C1 segment of cervical spinal cord (tissue), 14 donors: ENCODE measurements around the gene GFPT2.

Experiments
- DNase-seq, 14 donors: peaks; one replicate each; lab custom pipeline; 2025; lab: John Stamatoyannopoulos, UW

Gene GFPT2

DNA sequence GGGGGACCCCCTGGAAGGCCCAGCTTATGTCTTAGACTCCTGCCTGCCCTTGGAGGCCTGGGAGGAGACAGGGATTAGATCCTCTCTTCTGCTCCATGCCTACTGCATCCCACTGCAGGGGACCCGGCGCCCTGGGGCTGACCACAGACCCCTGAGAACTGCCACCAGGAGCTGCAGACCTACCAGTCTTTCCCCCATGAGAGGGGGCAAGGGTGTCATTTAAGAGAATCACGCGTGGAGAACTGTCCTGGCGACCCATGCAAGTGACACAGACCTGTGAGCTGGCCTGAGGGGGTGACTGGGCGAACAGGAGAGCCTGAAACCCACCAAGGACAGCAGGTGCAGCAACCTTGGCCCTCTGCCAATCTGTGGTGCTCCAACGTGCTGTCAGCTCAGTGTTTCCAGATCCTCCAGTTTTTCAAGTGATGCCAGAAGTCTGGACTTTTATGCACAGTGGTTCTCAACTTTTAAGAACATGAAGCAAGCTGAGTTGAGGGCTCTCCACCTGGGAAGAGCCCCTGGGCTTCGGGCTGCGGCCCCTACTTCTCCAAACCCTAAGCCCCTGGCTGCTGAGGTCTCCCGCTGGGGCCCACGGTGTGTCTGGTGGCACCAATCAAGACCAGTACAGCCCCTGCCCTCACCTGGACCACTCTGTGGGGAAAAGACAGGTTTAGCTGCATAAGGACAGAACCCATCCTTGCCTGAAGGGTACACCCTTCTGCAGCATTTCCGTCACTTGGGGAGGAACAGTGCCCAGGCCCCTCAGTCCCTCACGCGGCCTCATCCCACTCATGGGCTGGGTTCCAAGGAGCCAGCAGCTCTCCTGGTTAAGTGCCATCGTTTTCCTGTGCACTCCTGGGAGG, 18.2 kb downstream of the GFPT2 start:
- no peak for DNase-seq

DNA sequence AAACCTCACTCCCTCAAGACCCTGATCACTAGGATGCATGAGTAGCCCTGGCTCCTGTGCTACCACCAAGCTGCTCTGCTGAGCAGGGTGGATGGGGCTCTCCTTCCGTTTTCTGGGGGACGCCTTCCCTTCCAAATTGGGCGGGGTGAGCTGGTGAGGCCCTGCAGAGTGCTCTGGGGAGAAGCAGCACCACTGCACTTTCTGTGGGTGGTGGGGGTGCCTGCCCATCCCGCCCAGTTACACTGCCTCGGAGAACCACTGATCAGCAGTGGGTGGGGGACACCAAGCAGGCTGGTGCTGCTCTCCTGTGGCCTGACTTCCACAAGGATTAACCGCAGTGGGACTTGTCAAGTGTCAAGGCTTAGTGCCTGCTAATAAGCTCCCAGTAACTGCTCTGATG, 19.0 kb downstream of the GFPT2 start:
- no peak for DNase-seq

- DNase-seq: no peak
Observed at GRCh38 chr5:180333661-180334060, 19.5 kb downstream of the GFPT2 start.

DNA sequence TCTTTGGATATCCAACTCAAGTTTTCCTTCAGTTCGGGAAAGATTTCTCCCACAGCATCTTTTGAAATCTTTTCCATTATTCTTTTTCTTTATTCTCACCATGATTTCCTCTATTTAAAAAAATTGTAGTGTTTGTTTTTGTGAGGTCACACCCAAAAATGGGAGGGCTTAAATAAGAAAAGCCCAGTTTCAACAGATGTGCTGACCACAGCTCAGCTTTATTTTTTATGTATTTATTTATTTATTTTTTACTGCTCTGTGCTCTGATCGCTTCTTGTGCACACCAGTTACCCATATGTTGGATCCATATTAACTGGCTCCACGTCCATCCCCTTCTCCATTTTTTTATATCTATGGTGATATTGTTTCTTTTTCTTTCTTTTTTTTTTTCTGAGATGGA, 20.3 kb downstream of the GFPT2 start:
- DNase-seq: no peak

- no peak for DNase-seq
Observed at GRCh38 chr5:180332051-180332517, 21.1 kb downstream of the GFPT2 start.

GRCh38 chr5:180331647-180331950, 21.5 kb downstream of the GFPT2 start:
- DNase-seq: no peak

DNA sequence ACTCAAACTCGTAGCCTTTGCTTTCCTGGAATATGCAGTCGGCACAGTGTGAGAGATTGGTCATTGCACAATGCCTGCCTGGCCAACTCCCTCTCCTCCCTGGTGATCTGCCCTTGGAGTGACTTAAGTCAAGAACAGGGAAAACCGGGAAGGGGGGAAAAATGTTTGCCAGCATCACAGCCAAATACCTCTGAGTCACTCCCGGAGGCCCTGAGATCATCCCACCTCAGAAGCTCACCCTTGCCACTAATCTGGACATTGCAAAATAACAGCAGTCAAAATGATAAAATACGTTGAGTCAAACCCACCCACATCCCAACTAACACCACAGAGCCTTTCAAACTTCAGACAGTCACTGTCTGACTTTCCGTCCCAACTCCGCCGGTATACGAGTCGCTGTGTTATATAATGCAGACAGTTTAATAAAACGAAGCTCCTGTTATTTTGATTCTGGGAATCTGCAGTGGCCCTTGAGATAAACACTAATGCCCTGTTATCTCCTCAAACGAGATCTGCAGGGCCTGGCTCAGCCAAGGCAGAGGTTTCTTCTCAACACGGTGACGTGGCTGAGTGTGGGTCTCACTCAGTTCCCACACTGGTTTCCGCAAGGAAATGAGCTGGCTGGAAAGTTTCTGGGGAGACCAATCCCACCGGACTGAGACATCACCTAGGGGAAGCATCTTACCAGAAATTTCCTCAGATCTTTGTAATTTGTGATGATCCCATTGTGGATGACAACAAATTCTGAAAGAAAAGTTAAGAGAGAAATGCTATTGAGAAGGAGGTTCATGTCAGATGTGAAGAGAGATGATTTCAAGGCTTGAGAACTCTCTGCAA, 22.1 kb downstream of the GFPT2 start:
- peak in 1 of 14 donors; percentile 46 for DNase-seq

GRCh38 chr5:180330270-180330648, 22.9 kb downstream of the GFPT2 start:
- no peak for DNase-seq

- no peak for DNase-seq
Observed at GRCh38 chr5:180329606-180330269, 23.4 kb downstream of the GFPT2 start.

- no peak for DNase-seq
Observed at GRCh38 chr5:180329138-180329435, 24.0 kb downstream of the GFPT2 start.

- DNase-seq: peak in 8 of 14 donors; percentile 14 to 52 (median 23)
Observed at GRCh38 chr5:180328296-180329137, 24.6 kb downstream of the GFPT2 start.

DNA sequence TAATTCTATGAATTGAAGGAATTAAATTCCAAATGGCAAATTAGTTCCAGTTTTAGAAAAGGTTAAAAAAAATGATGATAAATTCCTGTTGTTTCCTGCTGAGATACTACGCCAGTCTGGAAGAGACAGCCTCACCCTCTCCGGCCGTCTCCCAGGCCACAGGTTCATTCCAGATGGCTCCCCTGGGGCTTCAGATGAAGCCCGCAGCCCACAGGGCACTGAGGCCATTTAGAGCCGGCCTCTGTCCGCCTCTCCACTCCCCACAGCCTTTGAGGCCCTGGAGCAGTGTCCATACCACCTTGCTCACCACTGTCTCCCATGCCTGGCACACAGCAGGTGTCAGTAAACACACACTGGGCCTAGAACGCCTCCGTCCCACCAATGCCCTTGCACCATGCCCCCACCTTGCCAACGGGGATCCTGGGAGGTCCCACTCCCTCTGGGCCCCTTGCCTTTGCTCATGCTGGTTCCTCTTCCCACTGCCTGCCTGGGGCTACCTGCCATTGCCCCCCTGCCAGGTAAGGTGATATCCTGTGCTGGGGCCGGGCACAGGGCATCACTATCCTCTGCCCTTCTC, 26.1 kb downstream of the GFPT2 start:
- DNase-seq: no peak

GRCh38 chr5:180324601-180324950, 28.6 kb downstream of the GFPT2 start:
- DNase-seq: no peak

- peak in 1 of 14 donors; percentile 34 for DNase-seq
Observed at GRCh38 chr5:180323941-180324600, 29.1 kb downstream of the GFPT2 start.

DNA sequence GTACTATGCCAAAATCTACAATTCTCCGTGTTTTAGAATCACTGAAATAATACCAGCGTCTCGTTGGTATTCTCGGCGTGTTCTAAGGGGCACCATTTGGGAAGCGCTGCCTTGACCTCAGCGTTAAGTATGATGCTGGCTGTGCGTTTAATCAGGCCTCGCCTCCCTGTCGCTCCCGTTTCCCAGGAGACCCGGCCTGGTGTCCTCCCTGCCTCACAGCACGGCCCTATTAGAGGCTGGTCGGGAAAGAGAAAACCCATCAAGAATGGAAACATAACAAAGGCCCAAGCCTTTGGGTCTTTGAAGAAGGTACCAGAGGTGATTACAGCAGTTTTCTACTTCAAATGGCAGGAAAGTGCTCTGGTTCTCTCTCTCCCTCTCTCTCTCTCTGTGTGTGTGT, 30.0 kb downstream of the GFPT2 start:
- DNase-seq: no peak

DNA sequence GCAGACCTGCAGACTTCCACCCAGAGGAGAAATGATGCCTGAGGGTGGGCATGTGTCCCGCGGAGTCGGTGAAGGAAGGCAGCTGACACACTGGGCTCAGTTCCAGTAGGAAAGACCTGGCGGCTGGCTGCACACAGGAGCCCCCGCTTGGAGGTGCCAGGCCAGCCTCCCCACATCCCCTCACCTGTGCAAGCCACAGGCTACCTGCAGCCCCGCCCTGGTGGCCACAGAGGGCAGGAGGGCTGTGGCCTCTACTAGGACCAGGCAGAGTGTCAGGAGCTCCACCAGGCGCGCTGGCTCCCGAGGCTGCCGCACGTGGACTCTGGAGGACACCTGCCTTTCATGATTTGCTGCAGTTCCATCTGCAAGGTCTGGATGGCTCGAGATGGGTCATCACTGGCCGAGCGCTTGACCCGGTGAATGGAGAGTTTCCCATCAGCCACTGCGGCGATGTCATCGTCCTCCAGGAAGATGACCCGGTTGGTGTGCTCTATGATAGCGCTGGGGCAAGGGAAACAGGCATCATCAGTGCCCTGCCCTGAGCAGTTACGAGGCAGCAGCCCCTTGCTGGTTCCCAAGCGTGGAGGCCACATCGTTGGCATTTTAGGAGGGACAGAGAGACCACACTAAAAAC, 34.6 kb downstream of the GFPT2 start:
- no peak for DNase-seq

DNA sequence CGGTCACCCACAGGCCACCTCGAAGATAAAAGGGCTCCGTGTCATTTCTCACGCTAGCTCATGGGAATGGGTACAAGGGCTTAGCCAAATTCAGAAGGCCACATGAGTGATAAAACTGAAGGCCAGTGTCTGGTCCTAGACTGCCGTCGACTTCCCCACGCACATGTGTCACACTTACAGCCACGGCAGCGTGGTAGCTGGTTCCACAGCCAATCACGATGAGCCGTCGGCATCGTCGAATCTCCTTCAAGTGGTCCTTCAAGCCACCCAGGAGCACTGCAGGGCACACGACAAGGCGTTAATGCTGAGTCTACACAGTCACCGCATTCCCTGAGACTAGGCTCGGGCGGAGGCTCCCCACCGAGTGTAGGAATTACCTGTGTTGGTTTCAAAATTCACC, 36.5 kb downstream of the GFPT2 start:
- no peak for DNase-seq

DNA sequence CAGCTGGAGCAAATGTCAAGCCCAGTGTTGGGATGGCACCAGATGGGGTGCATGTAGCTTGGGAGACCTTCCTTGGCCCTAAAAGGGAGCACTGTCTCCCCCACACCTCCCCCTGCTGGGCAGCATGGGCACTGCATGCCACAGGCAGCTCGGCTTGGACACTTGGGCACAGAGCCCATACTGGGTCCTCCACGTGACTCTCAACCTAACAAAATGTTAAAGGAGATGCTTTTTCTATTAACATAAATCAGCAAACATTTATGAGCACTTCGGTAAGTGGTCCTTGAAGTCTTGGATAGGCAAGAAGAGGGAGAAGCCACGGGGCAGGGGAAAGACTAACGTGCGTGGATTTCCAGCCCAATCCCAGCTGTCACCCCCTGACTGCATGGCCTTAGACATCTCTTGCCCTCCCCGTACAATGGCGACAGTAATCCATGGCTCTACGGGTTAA, 37.3 kb downstream of the GFPT2 start:
- peak in 9 of 14 donors; percentile 21 to 60 (median 31) for DNase-seq

GRCh38 chr5:180313677-180314505, 39.2 kb downstream of the GFPT2 start:
- DNase-seq: peak in 4 of 14 donors; percentile 11 to 81 (median 30)
